RWPE2 (cell line): ENCODE results near the gene TRPC3.

Source experiments
- ATAC-seq: fragments of 200-7000 bp; cut with Tn5 transposase; 3 replicates; pipeline ENCODE4 v1.9.1; 2021; ENCODE audit warnings: low read depth
- DNase-seq: peaks from one replicate; pipeline ENCODE4 v3.0.0-alpha.2; 2020; ENCODE audit warnings: low spot score
- H3K27ac ChIP-seq: fragments of 450-650 bp; 2 replicates; pipeline ENCODE4 v1.5.1; 2017; ENCODE audit warnings: mild to moderate bottlenecking; ENCODE audit not compliant: poor library complexity, severe bottlenecking
- H3K27me3 ChIP-seq: fragments of 250-450 bp; sonication (Bioruptor Pico); 2 replicates; pipeline ENCODE4 v1.5.1; 2021; ENCODE audit warnings: mild to moderate bottlenecking, moderate library complexity; ENCODE audit not compliant: insufficient read depth, poor library complexity, severe bottlenecking
- H3K36me3 ChIP-seq: fragments of 250-450 bp; sonication (Bioruptor Pico); 2 replicates; pipeline ENCODE4 v1.5.1; 2020; ENCODE audit warnings: low read depth, mild to moderate bottlenecking, moderate library complexity
- H3K4me1 ChIP-seq: fragments of 250-450 bp; sonication (Bioruptor Pico); 2 replicates; pipeline ENCODE4 v1.5.1; 2021; ENCODE audit warnings: mild to moderate bottlenecking, moderate library complexity; ENCODE audit not compliant: insufficient read depth, poor library complexity, severe bottlenecking
- H3K4me3 ChIP-seq: fragments of 250-450 bp; sonication (Bioruptor Pico); 2 replicates; pipeline ENCODE4 v1.5.1; 2021; ENCODE audit warnings: mild to moderate bottlenecking, moderate library complexity; ENCODE audit not compliant: severe bottlenecking
- H3K9me3 ChIP-seq: fragments of 250-450 bp; sonication (Bioruptor Pico); 2 replicates; pipeline ENCODE4 v1.5.1; 2021; ENCODE audit warnings: mild to moderate bottlenecking, moderate library complexity; ENCODE audit not compliant: severe bottlenecking
- TF ChIP-seq, protein P1 (sequence below): fragments of 450-650 bp; IDR thresholded peaks from one replicate; pipeline ENCODE4 v1.5.1; 2017; ENCODE audit warnings: mild to moderate bottlenecking, moderate library complexity; ENCODE audit not compliant: poor library complexity, severe bottlenecking

Gene TRPC3

GRCh38 chr4:121881158-121881557 lies 70.7 kb downstream of the TRPC3 start:
- Histone ChIP-seq H3K27me3 (peaks cover 39% of the 10 kb centered on the region), H3K9me3 (no peaks in the 10 kb centered on the region), H3K4me1 (no peaks in the 10 kb centered on the region), H3K4me3 (no peak overlapping the region), H3K27ac (no peak overlapping the region), H3K36me3 (no peaks in the 10 kb centered on the region)
- DNase-seq (no peak), ATAC-seq (no peak)
- TF ChIP-seq, protein P1, sequence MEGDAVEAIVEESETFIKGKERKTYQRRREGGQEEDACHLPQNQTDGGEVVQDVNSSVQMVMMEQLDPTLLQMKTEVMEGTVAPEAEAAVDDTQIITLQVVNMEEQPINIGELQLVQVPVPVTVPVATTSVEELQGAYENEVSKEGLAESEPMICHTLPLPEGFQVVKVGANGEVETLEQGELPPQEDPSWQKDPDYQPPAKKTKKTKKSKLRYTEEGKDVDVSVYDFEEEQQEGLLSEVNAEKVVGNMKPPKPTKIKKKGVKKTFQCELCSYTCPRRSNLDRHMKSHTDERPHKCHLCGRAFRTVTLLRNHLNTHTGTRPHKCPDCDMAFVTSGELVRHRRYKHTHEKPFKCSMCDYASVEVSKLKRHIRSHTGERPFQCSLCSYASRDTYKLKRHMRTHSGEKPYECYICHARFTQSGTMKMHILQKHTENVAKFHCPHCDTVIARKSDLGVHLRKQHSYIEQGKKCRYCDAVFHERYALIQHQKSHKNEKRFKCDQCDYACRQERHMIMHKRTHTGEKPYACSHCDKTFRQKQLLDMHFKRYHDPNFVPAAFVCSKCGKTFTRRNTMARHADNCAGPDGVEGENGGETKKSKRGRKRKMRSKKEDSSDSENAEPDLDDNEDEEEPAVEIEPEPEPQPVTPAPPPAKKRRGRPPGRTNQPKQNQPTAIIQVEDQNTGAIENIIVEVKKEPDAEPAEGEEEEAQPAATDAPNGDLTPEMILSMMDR, result no peak

DNA sequence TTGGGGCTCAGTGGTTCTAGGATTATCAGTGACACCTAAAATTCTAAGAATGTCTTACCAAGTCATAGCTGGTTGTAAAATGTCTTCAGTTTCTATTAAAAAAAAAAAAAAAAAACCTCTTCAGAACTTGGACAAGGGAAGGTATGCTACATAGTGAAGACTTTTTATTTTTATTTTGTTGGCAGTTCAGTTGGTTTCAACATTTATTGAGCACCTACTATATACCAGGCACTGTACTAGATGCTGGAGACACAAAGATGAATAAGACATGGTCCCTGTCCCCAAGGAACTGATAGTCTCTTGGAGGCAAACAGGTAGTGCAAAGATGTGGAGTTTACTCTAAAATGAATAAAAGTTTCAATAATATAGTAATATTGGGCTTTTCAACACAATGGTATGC lies 72.7 kb downstream of the TRPC3 start:
- ATAC-seq (no peak), DNase-seq (no peak)
- Histone ChIP-seq H3K9me3 (no peaks in the 10 kb centered on the region), H3K36me3 (no peaks in the 10 kb centered on the region), H3K4me1 (no peaks in the 10 kb centered on the region), H3K27me3 (peaks cover 39% of the 10 kb centered on the region), H3K4me3 (no peak overlapping the region), H3K27ac (no peak overlapping the region)
- TF ChIP-seq, protein P1, result no peak

DNA sequence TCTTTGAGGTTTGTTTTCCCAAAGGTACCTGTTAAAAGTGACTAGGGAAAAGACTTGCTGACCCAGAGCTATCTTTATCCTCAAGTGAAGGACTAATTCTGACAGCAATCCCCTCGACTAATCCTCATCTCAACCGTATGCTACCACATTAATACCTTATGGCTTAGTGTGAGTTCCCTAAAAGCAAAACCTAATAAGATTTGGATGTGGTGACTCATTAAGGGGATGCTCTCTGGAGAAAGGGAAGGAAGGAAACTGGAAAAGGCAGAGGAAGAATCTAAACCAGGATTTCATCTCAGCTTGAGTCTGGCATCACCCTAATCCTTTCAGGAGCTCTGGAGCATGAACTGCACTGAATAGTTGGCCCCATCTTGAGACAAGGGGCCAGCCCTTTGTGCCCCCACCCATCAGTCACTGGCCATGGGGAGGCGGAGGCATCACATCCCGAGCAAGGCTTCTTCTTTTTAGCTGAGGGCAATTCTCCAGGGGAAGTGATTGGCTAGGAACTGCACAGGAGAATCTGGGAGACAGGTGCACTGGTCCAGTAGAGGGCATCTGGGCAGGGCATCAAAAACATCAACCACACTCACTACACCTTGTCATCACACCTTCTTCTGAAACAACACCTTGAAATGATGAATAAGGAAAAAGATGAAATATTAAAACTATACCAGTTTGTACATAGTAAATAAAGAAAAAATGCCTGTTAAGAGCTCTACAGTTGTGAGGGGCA lies 74.7 kb downstream of the TRPC3 start:
- Histone ChIP-seq H3K27me3 (peaks cover 21% of the 10 kb centered on the region), H3K36me3 (no peaks in the 10 kb centered on the region), H3K9me3 (no peaks in the 10 kb centered on the region), H3K27ac (no peak overlapping the region), H3K4me3 (no peak overlapping the region), H3K4me1 (no peaks in the 10 kb centered on the region)
- ATAC-seq, result no peak
- no peak for DNase-seq
- TF ChIP-seq, protein P1, result no peak

DNA sequence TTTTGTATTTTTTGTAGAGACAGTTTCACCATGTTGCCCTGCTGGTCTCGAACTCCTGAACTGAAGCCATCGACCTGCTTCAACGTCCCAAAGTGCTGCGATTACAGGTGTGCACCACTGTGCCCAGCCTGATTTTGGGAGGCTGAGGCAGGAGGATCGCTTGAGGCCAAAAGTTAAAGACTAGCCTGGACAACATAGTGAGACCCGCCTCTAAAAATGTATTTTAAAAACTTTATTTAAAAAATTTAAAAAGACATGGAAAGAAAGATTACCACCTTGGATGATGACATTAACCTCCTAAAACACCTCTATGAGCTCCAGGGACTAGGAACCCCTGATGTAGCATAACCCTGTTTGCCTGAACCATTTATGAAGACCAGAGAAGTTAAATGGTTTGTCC lies 75.8 kb downstream of the TRPC3 start:
- Histone ChIP-seq H3K27ac (no peak overlapping the region), H3K4me3 (no peak overlapping the region), H3K27me3 (peaks cover 15% of the 10 kb centered on the region), H3K9me3 (no peaks in the 10 kb centered on the region), H3K36me3 (no peaks in the 10 kb centered on the region), H3K4me1 (no peaks in the 10 kb centered on the region)
- TF ChIP-seq, protein P1, result no peak
- DNase-seq (no peak), ATAC-seq (no peak)

DNA sequence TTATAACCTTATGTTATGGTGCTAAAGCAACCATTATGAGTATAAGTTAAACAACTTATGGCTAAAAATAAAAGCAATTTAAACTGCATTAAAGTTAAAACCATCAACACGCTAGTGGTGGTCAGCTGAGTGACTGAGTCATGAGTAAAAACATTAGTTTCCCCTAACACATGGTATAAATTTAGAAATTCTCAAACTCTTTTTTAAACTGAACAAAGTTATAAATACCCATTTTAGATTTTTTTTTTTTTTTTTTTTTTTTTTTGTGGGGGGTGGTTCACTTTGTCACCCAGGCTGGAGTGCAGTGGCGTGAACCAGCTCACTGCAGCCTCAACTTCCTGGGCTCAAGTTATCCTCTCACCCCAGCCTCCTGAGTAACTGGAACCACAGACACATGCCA lies 76.2 kb downstream of the TRPC3 start:
- TF ChIP-seq, protein P1, result no peak
- peaks cover 15% of the 10 kb centered on the region for H3K27me3 ChIP-seq
- H3K36me3 ChIP-seq, result no peaks in the 10 kb centered on the region
- DNase-seq, result no peak
- H3K27ac ChIP-seq, result no peak overlapping the region
- no peaks in the 10 kb centered on the region for H3K9me3 ChIP-seq
- no peak for ATAC-seq
- H3K4me1 ChIP-seq, result no peaks in the 10 kb centered on the region
- no peak overlapping the region for H3K4me3 ChIP-seq
